HG03196 (cell line): Measurements from ENCODE around the gene ACSM4.
"Not testable (repeated sequence)": the region's sequence is repeated elsewhere in the genome, so short reads cannot be mapped to it uniquely, and the experiment has no call there.

Source experiments
- ATAC-seq: cut with Tn5 transposase; IDR thresholded peaks from one replicate; pipeline ENCODE4 v1.9.1; 2021; ENCODE audit not compliant: unreplicated experiment

The ACSM4 gene

GRCh38 chr12:7337790-7338189 lies 33.9 kb downstream of the ACSM4 start:
- ATAC-seq = not testable (repeated sequence)

- ATAC-seq = no peak
Measured at GRCh38 chr12:7339675-7340074, 35.8 kb downstream of the ACSM4 start.

GRCh38 chr12:7344833-7345606 lies 41.1 kb downstream of the ACSM4 start:
- no peak for ATAC-seq

GRCh38 chr12:7346551-7347225 lies 42.8 kb downstream of the ACSM4 start:
- ATAC-seq = no peak

GRCh38 chr12:7349418-7349817 lies 45.5 kb downstream of the ACSM4 start:
- no peak for ATAC-seq

GRCh38 chr12:7351177-7351576 lies 47.3 kb downstream of the ACSM4 start:
- ATAC-seq = no peak

GRCh38 chr12:7352661-7353060 lies 48.8 kb downstream of the ACSM4 start:
- no peak for ATAC-seq

- no peak for ATAC-seq
Measured at GRCh38 chr12:7354529-7354928, 50.7 kb downstream of the ACSM4 start.

GRCh38 chr12:7361265-7361664 lies 57.4 kb downstream of the ACSM4 start:
- peak; percentile 68 for ATAC-seq

- ATAC-seq = no peak
Measured at GRCh38 chr12:7362734-7363133, 58.9 kb downstream of the ACSM4 start.

- peak; percentile 93 for ATAC-seq
Measured at GRCh38 chr12:7369274-7369729, 65.4 kb downstream of the ACSM4 start.

- no peak for ATAC-seq
Measured at GRCh38 chr12:7373226-7373625, 69.4 kb downstream of the ACSM4 start.

- ATAC-seq = no peak
Measured at GRCh38 chr12:7374423-7375144, 70.7 kb downstream of the ACSM4 start.

GRCh38 chr12:7375145-7375543 lies 71.3 kb downstream of the ACSM4 start:
- no peak for ATAC-seq

- ATAC-seq = no peak
Measured at GRCh38 chr12:7376196-7376595, 72.3 kb downstream of the ACSM4 start.
